NCI-H2171 treated with DMSO at 0.1 percent for 48 hours (cell line): ENCODE data around the gene KSR1.

Experiments used
- DNase-seq: peaks from one replicate; lab custom pipeline; 2025; lab: John Stamatoyannopoulos, UW

The KSR1 gene

DNA sequence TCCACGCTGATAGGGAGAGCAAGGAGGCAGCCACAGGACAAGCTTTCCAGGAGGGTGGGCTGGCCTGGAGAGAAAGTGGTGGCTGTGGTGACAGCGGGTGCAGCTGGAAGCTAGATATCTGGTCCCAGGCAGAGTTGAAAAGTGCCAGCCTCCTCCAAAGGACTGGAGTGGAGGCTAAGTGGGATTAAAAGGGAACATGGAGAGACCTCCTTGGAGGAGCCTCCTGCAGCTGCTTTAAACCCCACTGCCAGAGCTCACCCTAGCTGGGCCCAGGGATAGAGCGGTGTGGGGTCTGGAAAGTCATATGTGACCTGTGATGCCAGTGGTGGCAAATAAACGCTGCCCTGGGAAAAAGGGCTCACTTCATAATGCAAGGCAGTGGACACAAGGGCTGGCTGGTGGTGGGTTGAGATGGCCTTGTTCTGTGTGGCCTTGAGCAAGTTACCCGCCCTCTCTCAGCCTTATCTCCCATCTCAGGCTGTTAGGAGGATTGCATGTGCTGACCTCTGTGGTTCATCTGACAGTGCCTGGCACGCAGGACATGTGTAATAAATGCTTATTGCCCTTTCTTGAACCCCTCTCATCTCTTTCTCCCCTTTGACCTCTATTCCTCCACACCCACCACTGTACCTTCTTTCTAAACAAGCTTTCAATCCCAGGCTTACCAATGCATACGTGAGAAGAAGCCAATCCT, 113.8 kb downstream of the KSR1 start:
- DNase-seq, result no peak

DNA sequence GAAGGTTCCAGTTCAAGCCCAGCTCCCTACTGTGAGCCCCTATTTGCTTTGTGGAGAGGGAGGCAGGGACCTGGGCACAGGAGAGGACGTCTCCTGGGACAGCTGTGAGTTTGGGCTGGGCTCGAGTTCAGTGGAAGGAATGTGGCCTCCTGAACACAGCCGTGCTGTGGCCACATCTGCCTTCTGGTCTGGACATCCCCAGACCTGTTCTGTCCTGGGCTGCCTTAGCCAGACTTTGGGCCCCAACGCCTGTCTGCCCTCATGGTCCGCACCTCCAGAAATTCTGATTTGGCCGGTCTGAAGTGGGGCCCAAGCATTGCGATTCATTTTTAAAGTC, 114.3 kb downstream of the KSR1 start:
- no peak for DNase-seq

DNA sequence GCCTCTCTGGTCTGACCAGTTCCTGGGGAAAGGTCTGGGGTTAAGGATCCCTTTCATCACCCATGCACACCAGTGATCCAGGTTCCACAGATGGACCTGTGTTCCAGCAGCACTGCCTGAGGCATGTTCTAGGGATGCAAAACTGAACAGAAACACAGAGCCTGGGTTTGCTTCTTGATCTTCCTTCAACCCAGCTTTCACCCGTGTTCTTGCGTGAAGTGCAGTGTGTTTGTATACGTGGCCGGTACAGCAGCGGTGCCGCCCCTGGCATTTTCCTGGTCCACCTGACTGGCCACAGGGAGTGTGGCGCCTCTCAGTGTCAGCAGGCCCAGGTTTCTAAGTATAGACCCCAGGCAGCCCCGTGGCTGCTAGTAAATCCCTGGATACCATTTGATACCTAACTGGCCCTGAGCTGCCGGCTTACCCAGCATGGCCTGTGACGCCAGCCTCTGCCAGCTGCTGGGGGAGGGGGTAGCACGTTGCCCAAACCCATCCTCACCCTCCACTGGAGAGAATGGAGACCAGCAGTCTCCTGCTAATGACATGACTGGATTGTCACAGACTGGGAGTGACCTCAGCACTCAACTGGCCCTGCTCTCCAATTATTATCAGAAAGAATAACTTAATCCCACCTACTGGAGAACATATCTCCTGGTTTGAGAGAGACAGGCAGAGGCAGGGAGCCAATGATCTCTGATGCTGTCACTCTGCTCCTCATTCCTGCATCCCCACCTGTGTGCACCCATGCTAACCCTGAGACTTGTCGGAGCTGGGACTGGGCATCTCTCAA, 115.5 kb downstream of the KSR1 start:
- no peak for DNase-seq

DNA sequence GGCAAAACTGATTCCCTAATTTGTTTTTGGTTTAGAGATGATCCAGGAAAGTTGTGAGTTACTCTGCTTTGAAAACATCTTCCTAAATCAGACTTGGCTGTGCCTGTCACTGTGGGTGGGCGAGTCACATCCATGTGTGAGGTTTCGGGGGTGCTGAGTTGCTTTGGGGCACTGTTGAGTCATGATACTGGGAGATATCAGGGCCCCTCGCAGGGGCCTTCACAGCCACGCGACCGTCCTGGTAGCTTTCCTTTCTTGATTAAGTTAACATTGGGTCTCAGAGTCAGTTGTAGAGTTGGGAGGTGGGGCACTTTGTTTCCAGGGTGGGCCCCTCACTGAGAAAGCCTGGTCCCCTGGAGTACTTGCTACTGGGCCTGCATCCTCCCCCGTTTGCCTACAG, 116.4 kb downstream of the KSR1 start:
- no peak for DNase-seq

DNA sequence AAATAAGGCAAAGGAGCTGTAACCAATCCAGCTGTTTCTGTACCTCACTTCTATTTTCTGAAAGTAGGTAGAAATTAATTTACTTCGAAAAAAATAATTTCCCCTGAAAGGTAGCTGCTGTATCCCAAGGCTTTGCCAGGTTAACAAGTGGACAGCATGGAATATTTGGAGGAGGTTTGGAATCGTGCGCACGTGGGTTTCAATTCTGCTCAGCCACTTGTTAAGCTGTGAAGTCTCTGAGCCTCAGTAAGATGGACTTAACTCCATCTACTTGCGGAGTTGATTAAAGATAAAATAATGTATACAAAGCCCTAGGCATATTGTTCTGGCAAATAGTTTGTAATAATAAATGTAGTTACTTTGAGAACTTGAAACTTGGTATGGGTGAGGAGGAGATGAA, 117.3 kb downstream of the KSR1 start:
- no peak for DNase-seq

DNA sequence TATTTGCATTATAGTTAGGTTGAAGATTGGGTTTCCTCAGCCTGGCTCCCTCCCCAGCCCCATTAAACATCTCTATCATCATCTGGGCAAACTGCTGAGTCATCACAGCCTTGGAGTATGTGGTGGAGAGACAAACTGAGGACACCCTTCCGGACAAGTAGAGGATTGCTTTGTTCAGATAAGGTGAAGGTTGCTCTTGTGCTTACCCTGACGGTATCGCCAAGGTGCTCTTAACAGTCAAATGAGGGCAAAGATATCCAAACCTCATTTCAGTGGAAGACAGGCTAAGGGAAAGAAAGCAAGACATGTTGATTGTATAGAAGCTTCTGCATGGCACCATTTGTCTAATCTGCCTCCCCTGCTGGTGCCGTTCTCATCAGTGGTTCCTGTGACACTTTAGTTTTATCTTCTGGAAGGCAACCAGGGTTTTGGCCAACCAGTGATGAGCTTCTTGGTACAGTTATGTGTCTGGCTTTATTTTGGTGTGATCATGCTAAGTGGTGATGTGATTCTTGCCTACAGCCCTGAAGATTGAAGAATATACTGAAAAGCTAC, 117.8 kb downstream of the KSR1 start:
- DNase-seq, result no peak

DNA sequence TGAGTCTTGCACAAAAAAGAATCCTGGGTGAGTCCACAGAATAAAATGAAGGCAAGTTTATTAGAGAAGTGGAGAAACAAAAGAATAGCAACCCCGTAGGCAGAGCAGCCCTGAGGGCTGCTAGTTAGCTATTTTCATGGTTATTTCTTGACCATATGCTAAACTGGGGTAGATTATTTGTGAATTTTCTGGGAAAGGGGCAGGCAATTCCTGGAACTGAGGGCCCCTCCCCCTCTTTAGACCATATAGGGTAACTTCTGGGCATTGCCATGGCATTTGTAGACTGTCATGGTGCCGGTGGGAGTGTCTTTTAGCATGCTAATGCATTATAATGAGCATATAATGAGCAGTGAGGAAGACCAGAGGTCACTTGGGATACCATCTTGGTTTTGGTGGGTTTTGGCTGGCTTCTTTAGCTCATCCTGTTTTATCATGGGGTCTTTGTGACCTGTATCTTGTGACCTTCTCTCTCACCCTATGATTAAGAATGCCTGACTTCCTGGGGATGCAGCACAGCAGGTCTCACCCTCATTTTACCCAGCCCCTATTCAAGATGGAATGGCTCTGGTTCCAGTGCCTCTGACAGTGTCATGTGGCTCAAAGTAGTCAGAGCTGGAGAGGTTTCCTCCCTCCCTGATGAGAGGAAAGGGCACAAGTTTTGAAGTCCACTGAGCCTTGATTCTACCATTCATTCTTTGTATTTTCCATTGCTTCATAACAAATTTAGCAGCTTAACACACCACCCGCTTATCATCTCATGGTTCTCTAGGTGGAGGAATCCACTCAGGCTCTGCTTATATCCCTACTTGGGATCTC, 119.1 kb downstream of the KSR1 start:
- no peak for DNase-seq

DNA sequence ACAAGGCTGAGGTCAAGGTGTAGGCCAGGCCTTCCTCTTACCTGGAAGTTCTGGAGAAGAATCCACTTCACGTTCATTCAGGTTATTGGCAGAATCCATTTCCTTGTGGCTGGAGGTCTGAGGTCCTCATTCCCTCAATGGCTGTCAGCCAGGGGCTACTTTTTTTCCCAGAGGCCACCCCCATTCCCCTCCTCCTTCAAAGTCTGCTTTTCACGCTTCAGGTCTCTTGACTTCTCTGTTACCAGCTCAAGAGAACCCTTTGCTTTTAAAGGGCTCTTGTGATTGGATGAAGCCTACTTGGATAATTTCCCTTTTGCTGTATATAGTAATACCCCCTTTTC, 119.6 kb downstream of the KSR1 start:
- no peak for DNase-seq

DNA sequence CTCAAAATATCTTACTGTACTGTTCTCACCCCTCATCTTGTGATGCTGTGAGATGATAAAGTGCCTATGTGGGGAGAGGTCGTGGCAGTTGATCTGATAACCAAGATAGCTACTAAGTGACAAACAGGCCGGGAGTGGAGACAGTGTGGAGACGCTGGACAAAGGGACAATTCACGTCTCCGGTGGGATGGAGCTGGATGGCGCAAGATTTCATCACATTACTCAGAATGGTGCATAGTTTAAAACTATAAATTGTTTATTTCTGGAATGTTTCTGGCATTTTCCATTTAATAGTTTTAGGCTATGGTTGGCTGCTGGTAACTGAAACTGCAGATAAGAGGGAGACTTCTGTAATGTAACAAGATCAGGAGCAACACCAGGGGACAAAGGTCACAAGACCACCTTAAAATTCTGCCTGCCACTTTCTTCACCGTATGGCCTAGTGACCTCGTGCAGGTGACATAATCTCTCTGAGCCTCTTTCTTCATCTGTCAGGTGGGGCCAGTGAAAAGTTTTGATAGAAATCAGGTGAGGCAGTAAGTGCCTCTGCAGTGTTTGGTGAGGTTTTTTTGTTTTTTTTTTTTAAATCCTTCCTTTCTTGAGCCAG, 120.3 kb downstream of the KSR1 start:
- no peak for DNase-seq

DNA sequence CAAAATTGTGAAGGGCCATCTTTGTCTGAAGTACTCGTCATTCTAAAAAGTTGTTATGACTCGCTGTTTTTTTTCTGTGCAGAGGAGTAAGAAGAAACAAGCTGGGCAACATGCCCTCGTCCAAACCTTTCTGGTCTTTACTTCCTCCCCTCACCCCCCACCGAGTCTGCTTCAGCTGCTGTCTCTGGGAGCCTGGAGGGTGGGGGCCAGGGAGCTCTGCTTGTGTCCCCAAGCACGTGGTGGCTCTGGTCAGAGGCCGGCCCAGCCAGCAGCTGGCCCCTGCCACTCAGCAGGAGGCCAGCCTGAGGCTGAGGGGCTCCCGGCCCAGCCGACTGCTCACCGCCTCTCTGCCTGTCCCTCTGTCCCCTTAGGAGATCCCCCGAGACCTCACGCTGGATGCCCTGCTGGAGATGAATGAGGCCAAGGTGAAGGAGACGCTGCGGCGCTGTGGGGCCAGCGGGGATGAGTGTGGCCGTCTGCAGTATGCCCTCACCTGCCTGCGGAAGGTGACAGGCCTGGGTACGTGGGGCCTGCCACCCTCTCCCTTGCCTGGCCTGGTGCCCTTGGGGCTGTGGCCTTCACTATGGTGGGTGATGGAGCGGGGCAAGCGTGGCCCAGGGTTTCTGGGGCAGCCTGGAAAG, 121.0 kb downstream of the KSR1 start:
- no peak for DNase-seq

DNA sequence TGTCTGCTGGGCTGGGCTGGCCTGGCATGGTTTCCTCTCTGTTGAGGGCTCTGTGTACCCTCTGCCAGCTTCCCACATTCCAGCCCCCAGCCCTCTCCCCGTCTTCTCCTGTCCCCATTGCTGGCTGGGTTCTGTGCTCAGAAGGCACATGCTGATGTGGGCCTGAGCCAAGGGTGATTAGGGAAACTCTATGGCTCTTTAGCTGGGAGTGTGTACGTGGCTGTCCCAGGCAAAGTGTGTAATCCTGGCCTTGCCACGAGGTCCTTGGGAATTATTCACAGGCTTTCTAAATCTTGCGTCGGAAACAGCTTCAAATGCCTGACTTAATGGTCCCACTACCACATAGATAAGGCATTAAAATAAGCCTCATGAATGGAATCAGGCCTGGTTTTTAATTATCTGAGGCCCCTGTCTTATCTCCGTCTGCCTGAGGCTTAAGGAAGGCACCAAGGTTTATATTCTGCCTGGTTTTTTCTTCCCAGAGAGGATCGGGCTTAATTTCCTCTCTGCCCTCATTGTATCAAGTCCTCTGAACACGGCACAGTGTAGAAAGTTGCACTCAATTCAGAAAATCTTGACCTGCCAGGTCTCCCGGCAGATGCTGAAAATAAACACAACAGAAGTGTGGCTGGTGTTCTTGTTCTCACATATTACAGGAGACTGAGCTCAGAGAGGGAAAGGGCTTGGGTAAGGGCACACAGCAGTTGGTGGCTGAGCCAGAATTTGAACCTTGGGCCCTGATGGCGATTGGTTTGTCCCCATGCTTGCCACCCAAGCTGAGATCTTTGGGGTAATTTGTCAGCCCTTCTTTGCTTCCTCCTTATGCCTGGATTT, 121.9 kb downstream of the KSR1 start:
- DNase-seq, result no peak

DNA sequence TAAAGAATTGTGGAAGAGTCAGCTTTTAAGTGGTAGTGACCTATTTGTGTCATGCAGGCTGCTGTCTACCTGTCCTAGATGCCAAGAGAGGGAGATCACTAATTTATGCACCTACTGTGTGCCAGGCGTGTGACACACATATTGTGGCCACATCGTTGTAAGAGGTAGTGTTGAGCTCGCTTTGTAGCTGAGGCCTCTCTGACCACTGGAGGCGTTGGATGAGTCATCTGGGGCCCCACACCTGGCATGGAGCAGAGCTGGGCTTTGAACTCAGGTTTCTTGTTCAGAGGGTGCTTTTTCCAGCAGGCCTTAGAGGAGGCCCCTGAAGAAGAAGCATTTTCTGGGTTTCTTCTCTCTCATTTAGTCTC, 122.5 kb downstream of the KSR1 start:
- no peak for DNase-seq

DNA sequence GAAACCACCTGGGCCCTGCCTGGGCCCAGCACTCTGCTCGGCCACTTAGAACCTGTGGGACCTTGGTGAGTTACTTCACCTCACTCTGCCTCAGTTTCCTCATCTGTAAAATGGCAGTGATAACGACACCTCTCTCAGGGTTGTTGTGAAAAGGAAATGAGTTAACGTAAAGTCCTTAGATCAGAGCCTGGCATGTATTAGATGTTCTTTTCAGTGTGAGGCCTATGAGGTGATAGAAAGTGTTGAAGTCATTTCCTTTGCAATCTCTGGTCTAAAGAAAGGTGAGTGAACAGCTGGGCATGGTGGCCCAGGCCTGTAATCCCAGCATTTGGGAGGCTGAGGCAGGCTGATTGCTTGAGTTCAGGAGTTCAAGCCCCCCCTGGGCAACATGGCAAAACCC, 123.1 kb downstream of the KSR1 start:
- DNase-seq, result no peak

DNA sequence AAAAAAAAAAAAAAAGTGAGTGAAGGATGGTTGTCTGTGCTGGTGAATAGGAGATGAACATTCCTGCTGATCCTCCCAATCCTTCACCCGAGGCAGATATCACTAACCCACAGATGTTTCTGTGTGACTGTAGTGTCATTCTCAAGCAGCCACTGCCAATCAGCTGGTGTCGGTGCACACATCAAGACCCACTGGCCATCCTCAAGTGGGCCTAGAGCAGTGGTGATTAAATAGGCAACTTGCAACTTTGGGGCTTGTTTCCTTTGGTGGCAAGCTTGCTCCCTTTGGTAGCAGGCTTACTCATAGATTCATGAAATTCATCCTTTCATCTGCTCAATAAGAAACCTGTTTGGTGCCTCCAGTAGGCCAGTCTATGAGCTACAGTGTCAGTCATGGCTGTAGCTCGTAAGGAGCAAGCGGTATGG, 123.7 kb downstream of the KSR1 start:
- peak; percentile 37 for DNase-seq

DNA sequence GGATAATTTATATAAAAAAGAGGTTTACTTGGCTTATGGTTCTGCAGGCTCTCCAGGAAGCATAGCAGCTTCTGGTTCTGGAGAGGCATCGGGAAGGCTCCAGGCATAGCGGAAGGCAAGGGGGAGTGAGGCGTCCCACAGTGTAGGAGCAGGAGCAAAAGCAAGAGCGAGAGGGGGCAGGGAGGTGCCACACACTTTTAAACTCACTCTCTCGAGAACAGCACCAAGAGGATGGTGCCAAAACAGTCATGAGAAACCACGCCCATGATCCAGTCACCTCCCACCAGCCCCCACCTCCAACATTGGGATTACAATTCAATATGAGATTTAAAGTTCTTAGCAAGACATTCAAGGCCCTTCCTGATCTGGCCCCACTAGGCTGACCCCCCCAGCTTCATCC, 124.8 kb downstream of the KSR1 start:
- no peak for DNase-seq

DNA sequence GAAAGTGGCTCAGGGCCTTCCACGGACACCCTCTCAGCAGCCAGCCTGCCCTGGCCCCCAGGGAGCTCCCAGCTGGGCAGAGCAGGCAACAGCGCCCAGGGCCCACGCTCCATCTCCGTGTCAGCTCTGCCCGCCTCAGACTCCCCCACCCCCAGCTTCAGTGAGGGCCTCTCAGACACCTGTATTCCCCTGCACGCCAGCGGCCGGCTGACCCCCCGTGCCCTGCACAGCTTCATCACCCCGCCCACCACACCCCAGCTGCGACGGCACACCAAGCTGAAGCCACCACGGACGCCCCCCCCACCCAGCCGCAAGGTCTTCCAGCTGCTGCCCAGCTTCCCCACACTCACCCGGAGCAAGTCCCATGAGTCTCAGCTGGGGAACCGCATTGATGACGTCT, 126.4 kb downstream of the KSR1 start:
- DNase-seq, result no peak

DNA sequence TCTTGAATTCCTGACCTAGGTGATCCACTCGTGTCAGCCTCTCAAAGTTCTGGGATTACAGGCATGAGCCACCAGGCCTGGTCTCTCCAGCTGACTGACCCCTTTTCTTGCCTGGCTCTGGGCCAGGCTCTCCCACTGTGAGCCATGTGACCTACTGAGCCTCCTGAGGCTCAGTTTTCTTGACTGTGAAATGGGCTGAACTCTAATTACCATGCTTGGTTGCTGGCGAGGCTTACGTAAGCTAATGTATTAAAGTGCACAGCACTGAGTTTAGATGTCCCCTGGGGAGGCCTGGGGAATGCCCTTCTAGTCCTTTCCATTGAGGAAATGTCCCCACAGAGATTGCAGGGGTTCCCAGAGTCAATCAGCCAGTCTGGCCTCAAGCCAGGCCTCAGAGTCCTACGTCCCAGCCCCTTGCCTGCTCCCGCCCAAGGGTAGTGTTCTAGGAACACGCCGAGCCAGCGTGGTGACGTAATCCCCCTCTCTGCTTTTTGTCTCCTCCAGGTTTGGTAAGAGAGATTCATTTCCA, 129.0 kb downstream of the KSR1 start:
- DNase-seq, result no peak

DNA sequence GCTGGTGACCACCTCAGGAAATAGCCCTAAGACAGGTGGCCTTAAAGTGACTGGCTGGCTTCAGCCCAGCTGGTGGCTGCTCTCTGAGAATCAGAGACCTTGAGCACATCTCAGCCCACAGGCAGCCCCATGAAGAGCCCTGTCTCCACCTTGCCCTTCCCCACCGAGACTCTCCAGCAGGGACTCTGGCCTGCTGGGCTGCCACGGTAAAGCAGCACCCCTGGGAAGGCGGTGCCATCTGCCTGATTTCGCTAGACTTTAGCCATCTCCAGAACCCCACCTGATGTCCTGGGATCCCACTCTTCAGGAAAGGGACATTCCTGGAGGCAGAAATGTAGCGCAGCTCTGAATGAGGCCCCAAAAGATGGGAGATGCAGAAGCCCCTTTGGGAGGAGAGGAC, 129.5 kb downstream of the KSR1 start:
- no peak for DNase-seq

DNA sequence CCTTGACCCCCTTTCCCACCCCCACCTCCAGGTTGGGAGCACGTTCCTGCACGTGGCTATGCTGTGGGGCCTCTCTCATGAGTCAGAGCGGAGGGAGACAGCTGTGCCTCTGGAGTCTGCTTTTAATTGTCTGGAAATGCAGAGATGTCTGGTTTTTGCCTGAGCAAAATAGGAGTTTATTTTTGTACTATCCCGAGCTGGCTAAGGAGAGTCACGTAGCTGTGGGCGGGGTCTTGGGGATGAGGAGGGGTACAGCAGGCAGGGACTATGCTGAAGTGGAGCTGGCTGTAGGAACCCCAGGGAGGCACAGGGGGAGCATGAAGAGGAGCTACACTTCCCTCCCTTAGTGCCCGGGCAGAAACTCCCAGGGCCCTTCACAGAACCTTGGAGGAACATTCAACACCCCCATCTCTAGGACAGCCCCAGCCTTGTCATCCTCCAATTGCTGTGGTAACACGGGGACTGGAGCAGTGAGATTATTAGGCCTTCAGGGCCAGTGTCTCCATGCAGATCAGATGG, 130.0 kb downstream of the KSR1 start:
- DNase-seq, result no peak

DNA sequence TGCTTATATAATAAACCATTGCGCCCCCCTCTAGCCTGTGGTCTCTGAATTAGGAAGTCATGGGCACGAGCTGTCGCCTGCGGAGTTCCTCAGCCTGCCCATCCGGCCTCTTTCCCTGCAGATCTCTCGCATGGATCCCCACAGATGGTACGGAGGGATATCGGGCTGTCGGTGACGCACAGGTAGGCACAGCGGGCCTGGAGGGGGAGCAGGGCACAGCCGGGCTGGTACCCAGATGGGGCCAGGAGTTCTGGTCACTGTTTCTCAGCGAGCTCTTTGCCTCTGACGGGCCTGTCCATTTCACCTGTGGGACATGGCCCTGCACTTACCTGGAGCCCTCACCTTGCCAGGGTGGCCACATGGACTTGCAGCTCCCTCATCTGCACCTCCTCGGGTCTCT, 132.1 kb downstream of the KSR1 start:
- DNase-seq, result no peak

DNA sequence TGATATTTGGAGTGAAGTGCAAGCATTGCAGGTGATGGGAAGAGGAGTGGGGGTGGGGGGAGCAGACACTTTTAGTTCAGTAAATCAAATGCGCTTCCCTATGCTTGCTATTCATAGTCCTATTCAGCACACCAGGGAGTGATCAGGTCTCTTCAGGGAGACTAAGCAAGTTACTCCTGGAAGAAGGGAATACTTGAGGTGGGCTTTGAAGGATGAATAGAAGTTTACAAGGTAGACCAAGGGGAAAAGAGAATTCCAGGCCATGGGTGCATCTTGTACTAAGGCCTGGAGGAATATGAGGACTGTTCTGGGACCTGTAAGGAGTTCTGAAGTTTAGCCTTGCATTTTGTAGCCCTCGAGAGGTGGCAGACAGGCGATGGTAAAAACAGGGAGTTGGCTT, 134.6 kb downstream of the KSR1 start:
- no peak for DNase-seq
